HEK293 (cell line): Measurements from ENCODE around the gene ATP5F1D.

ENCODE experiments used
- GLIS2 ChIP-seq: fragments of 450-650 bp; formaldehyde crosslinking; IDR thresholded peaks from 2 replicates; pipeline ENCODE4 v1.5.1; 2016; ENCODE audit warnings: missing biosample characterization, missing genetic modification characterization
- KLF8 ChIP-seq: fragments of 450-650 bp; formaldehyde crosslinking; IDR thresholded peaks from 2 replicates; pipeline ENCODE4 v1.5.1; 2016; ENCODE audit warnings: missing biosample characterization, missing genetic modification characterization
- TCF7L2 ChIP-seq: IDR thresholded peaks from 2 replicates; pipeline ENCODE4 v1.6.1; 2011; ENCODE audit warnings: low read depth, mild to moderate bottlenecking, inconsistent platforms, low read length, moderate library complexity, borderline replicate concordance
- YY1 ChIP-seq: fragments of 450-650 bp; formaldehyde crosslinking; IDR thresholded peaks from 2 replicates; pipeline ENCODE4 v1.5.1; 2018; ENCODE audit warnings: missing biosample characterization, missing genetic modification characterization
- ZBTB10 ChIP-seq: fragments of 450-650 bp; formaldehyde crosslinking; IDR thresholded peaks from 2 replicates; pipeline ENCODE4 v1.5.1; 2016; ENCODE audit warnings: missing biosample characterization, missing genetic modification characterization
- ZBTB17 ChIP-seq: fragments of 450-650 bp; formaldehyde crosslinking; IDR thresholded peaks from 2 replicates; pipeline ENCODE4 v1.5.1; 2016; ENCODE audit warnings: missing biosample characterization, missing genetic modification characterization
- ZBTB49 ChIP-seq: fragments of 450-650 bp; formaldehyde crosslinking; IDR thresholded peaks from 2 replicates; pipeline ENCODE4 v1.5.1; 2016; ENCODE audit warnings: missing biosample characterization, missing genetic modification characterization, low read depth
- ZEB2 ChIP-seq: fragments of 450-650 bp; formaldehyde crosslinking; IDR thresholded peaks from 2 replicates; pipeline ENCODE4 v1.5.1; 2016; ENCODE audit warnings: missing biosample characterization, missing genetic modification characterization
- ZFP3 ChIP-seq: fragments of 450-650 bp; formaldehyde crosslinking; IDR thresholded peaks from 2 replicates; pipeline ENCODE4 v1.5.1; 2016; ENCODE audit warnings: low read depth, missing biosample characterization, missing genetic modification characterization
- ZFP37 ChIP-seq: fragments of 450-650 bp; formaldehyde crosslinking; IDR thresholded peaks from 2 replicates; pipeline ENCODE4 v1.5.1; 2016; ENCODE audit warnings: missing biosample characterization, missing genetic modification characterization
- ZFP69B ChIP-seq: fragments of 450-650 bp; formaldehyde crosslinking; IDR thresholded peaks from 2 replicates; pipeline ENCODE4 v1.5.1; 2016; ENCODE audit warnings: missing biosample characterization, missing genetic modification characterization
- ZNF10 ChIP-seq: fragments of 450-650 bp; formaldehyde crosslinking; IDR thresholded peaks from 2 replicates; pipeline ENCODE4 v1.5.1; 2017; ENCODE audit warnings: missing biosample characterization, missing genetic modification characterization
- ZNF121 ChIP-seq: fragments of 450-650 bp; formaldehyde crosslinking; IDR thresholded peaks from 2 replicates; pipeline ENCODE4 v1.5.1; 2016; ENCODE audit warnings: missing biosample characterization, missing genetic modification characterization
- ZNF155 ChIP-seq: fragments of 450-650 bp; formaldehyde crosslinking; IDR thresholded peaks from 2 replicates; pipeline ENCODE4 v1.5.1; 2016; ENCODE audit warnings: missing biosample characterization, missing genetic modification characterization
- ZNF169 ChIP-seq: fragments of 450-650 bp; formaldehyde crosslinking; IDR thresholded peaks from 2 replicates; pipeline ENCODE4 v1.5.1; 2016; ENCODE audit warnings: missing biosample characterization, missing genetic modification characterization
- ZNF18 ChIP-seq: fragments of 450-650 bp; formaldehyde crosslinking; IDR thresholded peaks from 2 replicates; pipeline ENCODE4 v1.5.1; 2016; ENCODE audit warnings: missing biosample characterization, missing genetic modification characterization
- ZNF335 ChIP-seq: fragments of 450-650 bp; formaldehyde crosslinking; conservative IDR thresholded peaks from 2 replicates; pipeline ENCODE4 v1.5.1; 2016; ENCODE audit warnings: missing biosample characterization, missing genetic modification characterization
- ZNF341 ChIP-seq: fragments of 450-650 bp; formaldehyde crosslinking; IDR thresholded peaks from 2 replicates; pipeline ENCODE4; 2016; ENCODE audit warnings: low read depth, missing biosample characterization, missing genetic modification characterization
- ZNF394 ChIP-seq: fragments of 450-650 bp; formaldehyde crosslinking; IDR thresholded peaks from 2 replicates; pipeline ENCODE4 v1.5.1; 2016; ENCODE audit warnings: missing biosample characterization, missing genetic modification characterization, mild to moderate bottlenecking, moderate library complexity, borderline replicate concordance
- ZNF473 ChIP-seq: fragments of 450-650 bp; formaldehyde crosslinking; IDR thresholded peaks from 2 replicates; pipeline ENCODE4 v1.5.1; 2017; ENCODE audit warnings: missing biosample characterization, missing genetic modification characterization
- ZNF501 ChIP-seq: fragments of 450-650 bp; formaldehyde crosslinking; IDR thresholded peaks from 2 replicates; pipeline ENCODE4 v1.5.1; 2016; ENCODE audit warnings: missing biosample characterization, missing genetic modification characterization
- ZNF600 ChIP-seq: fragments of 450-650 bp; formaldehyde crosslinking; IDR thresholded peaks from 2 replicates; pipeline ENCODE4 v1.5.1; 2016; ENCODE audit warnings: missing biosample characterization, missing genetic modification characterization
- ZNF670 ChIP-seq: fragments of 450-650 bp; formaldehyde crosslinking; IDR thresholded peaks from 2 replicates; pipeline ENCODE4 v1.5.1; 2016; ENCODE audit warnings: missing biosample characterization, missing genetic modification characterization, low read depth
- ZNF677 ChIP-seq: fragments of 450-650 bp; IDR thresholded peaks from 2 replicates; pipeline ENCODE4 v1.5.0; 2018; ENCODE audit warnings: missing biosample characterization, mild to moderate bottlenecking, missing genetic modification characterization, moderate library complexity
- ZNF777 ChIP-seq: fragments of 450-650 bp; formaldehyde crosslinking; IDR thresholded peaks from 2 replicates; pipeline ENCODE4 v1.5.1; 2017; ENCODE audit warnings: missing biosample characterization, missing genetic modification characterization, borderline replicate concordance
- ZNF791 ChIP-seq: fragments of 450-650 bp; formaldehyde crosslinking; IDR thresholded peaks from 2 replicates; pipeline ENCODE4 v1.5.1; 2016; ENCODE audit warnings: missing biosample characterization, missing genetic modification characterization
- ZSCAN16 ChIP-seq: fragments of 450-650 bp; formaldehyde crosslinking; IDR thresholded peaks from 2 replicates; pipeline ENCODE4 v1.5.1; 2016; ENCODE audit warnings: missing biosample characterization, missing genetic modification characterization
- TF ChIP-seq, protein P1 (sequence below): fragments of 450-650 bp; formaldehyde crosslinking; IDR thresholded peaks from 2 replicates; pipeline ENCODE4 v1.5.1; 2017; ENCODE audit warnings: missing biosample characterization, missing genetic modification characterization
- TF ChIP-seq, protein P2 (sequence below): fragments of 450-650 bp; formaldehyde crosslinking; IDR thresholded peaks from 2 replicates; pipeline ENCODE4 v1.5.1; 2017; ENCODE audit warnings: missing biosample characterization, mild to moderate bottlenecking, missing genetic modification characterization, moderate library complexity
- TF ChIP-seq, protein P3 (sequence below): fragments of 450-650 bp; formaldehyde crosslinking; IDR thresholded peaks from 2 replicates; pipeline ENCODE4 v1.5.1; 2017; ENCODE audit warnings: missing biosample characterization, missing genetic modification characterization

ATP5F1D gene

DNA sequence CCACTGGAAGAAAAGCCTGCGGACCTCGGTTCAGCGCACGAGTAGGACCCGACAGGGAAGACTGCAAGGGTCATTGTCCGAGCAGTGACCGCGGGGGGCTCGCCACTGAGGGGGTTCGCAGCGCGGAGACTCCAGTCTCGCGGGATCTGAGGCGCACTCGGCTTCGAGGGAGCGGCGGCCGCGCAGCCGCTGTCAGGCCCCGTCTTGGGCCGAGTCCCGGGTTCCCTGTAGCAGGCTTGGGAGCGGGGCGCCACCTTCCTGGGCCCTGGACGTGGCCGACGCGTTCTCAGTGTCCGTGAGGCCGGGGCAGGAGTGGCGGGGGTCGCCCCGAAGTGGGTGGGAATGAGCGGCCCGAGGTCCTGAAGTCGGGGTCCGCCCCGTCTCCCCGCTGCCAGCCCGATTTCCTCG lies 33.3 kb downstream of the ATP5F1D start (continued):
- TF ChIP-seq, protein P1, sequence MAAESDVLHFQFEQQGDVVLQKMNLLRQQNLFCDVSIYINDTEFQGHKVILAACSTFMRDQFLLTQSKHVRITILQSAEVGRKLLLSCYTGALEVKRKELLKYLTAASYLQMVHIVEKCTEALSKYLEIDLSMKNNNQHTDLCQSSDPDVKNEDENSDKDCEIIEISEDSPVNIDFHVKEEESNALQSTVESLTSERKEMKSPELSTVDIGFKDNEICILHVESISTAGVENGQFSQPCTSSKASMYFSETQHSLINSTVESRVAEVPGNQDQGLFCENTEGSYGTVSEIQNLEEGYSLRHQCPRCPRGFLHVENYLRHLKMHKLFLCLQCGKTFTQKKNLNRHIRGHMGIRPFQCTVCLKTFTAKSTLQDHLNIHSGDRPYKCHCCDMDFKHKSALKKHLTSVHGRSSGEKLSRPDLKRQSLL (tag by site-specific recombination): 0 out of 2 replicates have a peak, but pooled peaks have one; percentile 13
- peak; percentile 88; the same call in 1 of the 2 replicates for TF ChIP-seq ZBTB10 (tag by site-specific recombination)
- TF ChIP-seq ZNF677 (tag by site-specific recombination): no peak
- 0 out of 2 replicates have a peak, but pooled peaks have one; percentile 8 for TF ChIP-seq ZNF341 (tag by site-specific recombination)
- no peak for TF ChIP-seq ZNF670 (tag by site-specific recombination)
- peak; percentile 91; the same call in 1 of the 2 replicates for TF ChIP-seq ZBTB17 (tag by site-specific recombination)
- TF ChIP-seq, protein P2, sequence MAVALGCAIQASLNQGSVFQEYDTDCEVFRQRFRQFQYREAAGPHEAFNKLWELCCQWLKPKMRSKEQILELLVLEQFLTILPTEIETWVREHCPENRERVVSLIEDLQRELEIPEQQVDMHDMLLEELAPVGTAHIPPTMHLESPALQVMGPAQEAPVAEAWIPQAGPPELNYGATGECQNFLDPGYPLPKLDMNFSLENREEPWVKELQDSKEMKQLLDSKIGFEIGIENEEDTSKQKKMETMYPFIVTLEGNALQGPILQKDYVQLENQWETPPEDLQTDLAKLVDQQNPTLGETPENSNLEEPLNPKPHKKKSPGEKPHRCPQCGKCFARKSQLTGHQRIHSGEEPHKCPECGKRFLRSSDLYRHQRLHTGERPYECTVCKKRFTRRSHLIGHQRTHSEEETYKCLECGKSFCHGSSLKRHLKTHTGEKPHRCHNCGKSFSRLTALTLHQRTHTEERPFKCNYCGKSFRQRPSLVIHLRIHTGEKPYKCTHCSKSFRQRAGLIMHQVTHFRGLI: peak; percentile 39; the same call in 1 of the 2 replicates
- TF ChIP-seq TCF7L2: no peak
- TF ChIP-seq ZNF335: 0 out of 2 replicates have a peak, but pooled peaks have one; percentile 14
- no peak for TF ChIP-seq ZFP3 (tag by site-specific recombination)
- TF ChIP-seq, protein P3, sequence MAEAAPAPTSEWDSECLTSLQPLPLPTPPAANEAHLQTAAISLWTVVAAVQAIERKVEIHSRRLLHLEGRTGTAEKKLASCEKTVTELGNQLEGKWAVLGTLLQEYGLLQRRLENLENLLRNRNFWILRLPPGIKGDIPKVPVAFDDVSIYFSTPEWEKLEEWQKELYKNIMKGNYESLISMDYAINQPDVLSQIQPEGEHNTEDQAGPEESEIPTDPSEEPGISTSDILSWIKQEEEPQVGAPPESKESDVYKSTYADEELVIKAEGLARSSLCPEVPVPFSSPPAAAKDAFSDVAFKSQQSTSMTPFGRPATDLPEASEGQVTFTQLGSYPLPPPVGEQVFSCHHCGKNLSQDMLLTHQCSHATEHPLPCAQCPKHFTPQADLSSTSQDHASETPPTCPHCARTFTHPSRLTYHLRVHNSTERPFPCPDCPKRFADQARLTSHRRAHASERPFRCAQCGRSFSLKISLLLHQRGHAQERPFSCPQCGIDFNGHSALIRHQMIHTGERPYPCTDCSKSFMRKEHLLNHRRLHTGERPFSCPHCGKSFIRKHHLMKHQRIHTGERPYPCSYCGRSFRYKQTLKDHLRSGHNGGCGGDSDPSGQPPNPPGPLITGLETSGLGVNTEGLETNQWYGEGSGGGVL (tag by site-specific recombination): peak; percentile 52
- no peak for TF ChIP-seq ZNF169 (tag by site-specific recombination)
- peak; percentile 36; the same call in 1 of the 2 replicates for TF ChIP-seq ZNF18
- TF ChIP-seq GLIS2 (tag by site-specific recombination): peak; percentile 74
- peak; percentile 41; the same call in 1 of the 2 replicates for TF ChIP-seq ZNF777 (tag by site-specific recombination)
- peak; percentile 48; the same call in 1 of the 2 replicates for TF ChIP-seq ZNF473 (tag by site-specific recombination)
- no peak for TF ChIP-seq ZNF791 (tag by site-specific recombination)
- no peak for TF ChIP-seq ZNF155 (tag by site-specific recombination)
- 0 out of 2 replicates have a peak, but pooled peaks have one; percentile 10 for TF ChIP-seq ZNF10 (tag by site-specific recombination)
- TF ChIP-seq ZFP37 (tag by site-specific recombination): peak; percentile 86
- TF ChIP-seq ZNF121 (tag by site-specific recombination): peak; percentile 68
- TF ChIP-seq ZNF600 (tag by site-specific recombination): peak; percentile 90
- peak; percentile 90; the same call in 1 of the 2 replicates for TF ChIP-seq ZNF501 (tag by site-specific recombination)
- TF ChIP-seq ZNF394: peak; percentile 71; the same call in 1 of the 2 replicates
- no peak; the same call in none of the 2 replicates for TF ChIP-seq YY1 (tag by site-specific recombination)
- 0 out of 2 replicates have a peak, but pooled peaks have one; percentile 36 for TF ChIP-seq ZSCAN16 (tag by site-specific recombination)
- peak; percentile 91; the same call in 1 of the 2 replicates for TF ChIP-seq KLF8 (tag by site-specific recombination)
- peak; percentile 91 for TF ChIP-seq ZEB2 (tag by site-specific recombination)
- peak; percentile 64; the same call in 1 of the 2 replicates for TF ChIP-seq ZFP69B
- no peak for TF ChIP-seq ZBTB49 (tag by site-specific recombination)
